GM21825 (cell line): ENCODE data around the gene AATK.

Source experiments
- ATAC-seq: cut with Tn5 transposase; IDR thresholded peaks from one replicate; pipeline ENCODE4 v1.9.1; 2021; ENCODE audit warnings: mild to moderate bottlenecking, moderate library complexity; ENCODE audit not compliant: unreplicated experiment

AATK gene, protein sequence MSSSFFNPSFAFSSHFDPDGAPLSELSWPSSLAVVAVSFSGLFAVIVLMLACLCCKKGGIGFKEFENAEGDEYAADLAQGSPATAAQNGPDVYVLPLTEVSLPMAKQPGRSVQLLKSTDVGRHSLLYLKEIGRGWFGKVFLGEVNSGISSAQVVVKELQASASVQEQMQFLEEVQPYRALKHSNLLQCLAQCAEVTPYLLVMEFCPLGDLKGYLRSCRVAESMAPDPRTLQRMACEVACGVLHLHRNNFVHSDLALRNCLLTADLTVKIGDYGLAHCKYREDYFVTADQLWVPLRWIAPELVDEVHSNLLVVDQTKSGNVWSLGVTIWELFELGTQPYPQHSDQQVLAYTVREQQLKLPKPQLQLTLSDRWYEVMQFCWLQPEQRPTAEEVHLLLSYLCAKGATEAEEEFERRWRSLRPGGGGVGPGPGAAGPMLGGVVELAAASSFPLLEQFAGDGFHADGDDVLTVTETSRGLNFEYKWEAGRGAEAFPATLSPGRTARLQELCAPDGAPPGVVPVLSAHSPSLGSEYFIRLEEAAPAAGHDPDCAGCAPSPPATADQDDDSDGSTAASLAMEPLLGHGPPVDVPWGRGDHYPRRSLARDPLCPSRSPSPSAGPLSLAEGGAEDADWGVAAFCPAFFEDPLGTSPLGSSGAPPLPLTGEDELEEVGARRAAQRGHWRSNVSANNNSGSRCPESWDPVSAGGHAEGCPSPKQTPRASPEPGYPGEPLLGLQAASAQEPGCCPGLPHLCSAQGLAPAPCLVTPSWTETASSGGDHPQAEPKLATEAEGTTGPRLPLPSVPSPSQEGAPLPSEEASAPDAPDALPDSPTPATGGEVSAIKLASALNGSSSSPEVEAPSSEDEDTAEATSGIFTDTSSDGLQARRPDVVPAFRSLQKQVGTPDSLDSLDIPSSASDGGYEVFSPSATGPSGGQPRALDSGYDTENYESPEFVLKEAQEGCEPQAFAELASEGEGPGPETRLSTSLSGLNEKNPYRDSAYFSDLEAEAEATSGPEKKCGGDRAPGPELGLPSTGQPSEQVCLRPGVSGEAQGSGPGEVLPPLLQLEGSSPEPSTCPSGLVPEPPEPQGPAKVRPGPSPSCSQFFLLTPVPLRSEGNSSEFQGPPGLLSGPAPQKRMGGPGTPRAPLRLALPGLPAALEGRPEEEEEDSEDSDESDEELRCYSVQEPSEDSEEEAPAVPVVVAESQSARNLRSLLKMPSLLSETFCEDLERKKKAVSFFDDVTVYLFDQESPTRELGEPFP (N-terminal part only)

DNA sequence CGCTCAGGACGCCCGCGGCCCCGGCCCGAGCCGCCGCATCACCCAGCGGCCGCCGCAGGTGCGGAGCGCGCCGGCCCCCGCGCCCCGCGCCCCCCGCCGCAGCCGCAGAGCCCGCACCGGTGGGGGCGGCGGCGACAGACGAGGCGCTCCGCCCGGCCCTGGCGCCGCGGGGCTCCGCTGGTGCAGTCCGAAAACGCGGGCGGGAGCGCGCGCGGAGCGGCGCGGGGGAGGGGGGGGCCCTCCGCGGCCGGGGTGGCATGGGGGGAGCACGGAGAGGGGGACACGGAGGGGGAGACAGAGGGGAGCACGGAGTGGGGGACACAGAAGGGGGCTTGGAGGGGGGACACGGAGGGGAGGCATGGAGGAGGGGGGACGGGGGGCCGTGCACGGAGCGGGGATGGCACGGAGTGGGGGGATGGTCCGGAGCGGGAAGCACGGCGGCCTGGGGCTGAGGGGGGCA, at the start of gene AATK:
TSS of gene AATK (minus strand) at position 189 of the 460 bp plus-strand sequence. CDS start 229 bp downstream, outside the sequence.
- ATAC-seq: no peak

DNA sequence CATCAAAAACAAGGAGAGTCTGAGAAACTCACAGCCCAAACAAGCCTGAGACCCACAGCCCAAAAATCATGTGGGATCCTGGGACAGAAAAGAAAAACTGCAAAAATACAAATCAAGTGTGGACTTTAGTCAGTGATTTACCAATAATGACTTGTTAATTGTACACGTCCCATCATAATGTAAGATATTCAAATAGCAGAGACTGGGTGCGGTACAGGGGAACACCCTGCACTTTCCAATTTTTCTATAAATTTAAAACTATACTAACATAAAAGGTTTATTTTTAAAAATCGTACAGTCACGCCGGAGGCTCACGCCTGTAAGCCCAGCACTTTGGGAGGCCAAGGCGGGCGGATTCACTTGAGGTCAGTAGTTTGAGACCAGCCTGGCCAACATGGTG, 48.0 kb upstream of the AATK start:
- ATAC-seq: no peak

DNA sequence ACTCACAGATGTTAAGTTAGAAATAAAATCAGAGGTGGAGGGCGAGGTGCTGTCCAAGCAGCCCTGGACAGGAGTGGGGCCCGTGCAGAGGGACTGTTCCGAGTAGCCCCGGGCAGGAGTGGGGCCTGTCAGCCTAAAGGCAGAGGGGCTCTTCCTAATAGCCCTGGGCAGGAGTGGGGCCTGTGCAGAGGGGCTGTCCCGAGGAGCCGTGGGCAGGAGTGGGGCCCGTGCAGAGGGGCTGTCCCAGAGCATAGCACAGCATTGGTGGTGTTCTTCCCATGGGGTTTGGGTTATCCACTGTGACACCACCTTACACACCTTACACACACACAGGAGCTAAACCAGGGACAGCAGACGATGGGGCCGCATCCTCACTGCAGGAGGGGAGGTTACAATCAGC, 46.3 kb upstream of the AATK start:
- no peak for ATAC-seq

DNA sequence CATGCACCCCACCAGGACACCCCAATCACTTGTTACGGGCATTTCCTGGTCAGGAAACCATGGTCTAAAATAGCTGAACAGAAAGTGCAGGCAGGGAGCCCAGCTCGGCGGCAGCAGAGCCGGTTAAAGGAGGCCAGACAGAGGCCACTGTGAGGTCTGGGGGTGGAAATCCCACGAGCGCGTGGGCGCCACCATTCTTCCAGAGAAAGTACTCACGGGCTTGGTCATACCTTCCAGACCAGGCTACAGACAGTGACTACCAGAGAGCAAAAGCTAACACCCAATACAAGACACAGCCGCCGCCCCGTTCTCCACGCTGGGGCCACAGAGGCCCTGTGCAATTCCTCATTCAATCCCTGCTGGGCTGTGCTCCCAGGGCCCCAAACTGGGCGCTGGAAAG, 44.8 kb upstream of the AATK start:
- no peak for ATAC-seq

DNA sequence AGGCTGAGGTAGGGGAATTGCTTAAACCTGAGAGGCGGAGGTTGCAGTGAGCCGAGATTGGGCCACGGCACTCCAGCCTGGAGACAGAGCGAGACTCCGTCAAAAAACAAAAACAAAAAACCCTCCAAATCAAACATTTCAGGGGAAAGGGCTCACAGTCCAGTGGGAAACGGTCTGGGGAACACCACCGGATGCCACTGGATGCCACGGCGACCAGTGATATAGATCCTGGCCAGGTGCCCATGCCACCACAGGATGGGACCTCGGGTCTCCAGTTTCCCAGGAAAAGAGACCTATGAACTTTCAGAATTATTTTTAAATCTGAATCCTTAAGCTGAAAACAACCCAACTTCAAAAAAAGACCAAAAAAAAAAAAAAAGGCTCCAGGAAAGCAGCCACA, 44.4 kb upstream of the AATK start:
- no peak for ATAC-seq

DNA sequence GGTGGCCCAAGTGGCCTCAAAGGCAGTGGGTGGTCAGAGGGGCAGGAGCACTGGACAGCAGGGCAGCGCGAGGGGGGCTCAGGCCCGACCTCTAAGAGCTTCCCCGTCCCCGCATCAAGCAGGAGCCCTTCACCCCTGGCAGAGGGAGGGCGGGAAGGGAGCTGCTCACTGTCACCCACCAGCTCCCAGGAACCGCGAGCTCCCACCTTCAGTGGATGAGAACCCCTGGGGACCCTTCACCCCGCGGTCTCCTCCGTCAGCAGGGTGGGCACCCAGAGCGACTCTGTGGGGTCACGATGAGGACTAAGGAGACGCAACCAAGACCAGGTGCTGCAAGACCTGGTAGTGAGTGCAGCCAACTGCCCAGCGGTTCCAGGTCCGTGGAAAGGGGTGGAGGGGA, 43.1 kb upstream of the AATK start:
- no peak for ATAC-seq

DNA sequence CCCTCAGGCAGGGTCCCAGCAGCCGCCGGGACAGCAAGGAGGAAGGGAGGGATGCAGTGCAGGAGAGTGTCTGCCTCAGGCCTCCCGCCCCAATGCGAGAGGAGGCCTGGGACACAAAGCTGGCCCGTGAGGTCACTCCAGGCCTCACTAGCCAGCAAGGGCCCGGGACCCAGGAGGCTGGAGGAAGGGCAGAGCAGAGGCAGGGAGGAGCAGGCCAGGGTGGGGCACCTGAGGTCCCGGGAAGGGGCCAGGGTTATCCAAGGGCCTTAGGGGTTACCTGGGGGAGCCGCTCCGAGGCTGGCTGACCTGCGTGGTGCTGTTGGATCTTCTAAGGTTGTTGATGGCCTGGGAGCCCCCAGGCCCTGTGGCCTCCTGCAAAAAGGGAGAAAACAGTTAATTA, 42.6 kb upstream of the AATK start:
- no peak for ATAC-seq

DNA sequence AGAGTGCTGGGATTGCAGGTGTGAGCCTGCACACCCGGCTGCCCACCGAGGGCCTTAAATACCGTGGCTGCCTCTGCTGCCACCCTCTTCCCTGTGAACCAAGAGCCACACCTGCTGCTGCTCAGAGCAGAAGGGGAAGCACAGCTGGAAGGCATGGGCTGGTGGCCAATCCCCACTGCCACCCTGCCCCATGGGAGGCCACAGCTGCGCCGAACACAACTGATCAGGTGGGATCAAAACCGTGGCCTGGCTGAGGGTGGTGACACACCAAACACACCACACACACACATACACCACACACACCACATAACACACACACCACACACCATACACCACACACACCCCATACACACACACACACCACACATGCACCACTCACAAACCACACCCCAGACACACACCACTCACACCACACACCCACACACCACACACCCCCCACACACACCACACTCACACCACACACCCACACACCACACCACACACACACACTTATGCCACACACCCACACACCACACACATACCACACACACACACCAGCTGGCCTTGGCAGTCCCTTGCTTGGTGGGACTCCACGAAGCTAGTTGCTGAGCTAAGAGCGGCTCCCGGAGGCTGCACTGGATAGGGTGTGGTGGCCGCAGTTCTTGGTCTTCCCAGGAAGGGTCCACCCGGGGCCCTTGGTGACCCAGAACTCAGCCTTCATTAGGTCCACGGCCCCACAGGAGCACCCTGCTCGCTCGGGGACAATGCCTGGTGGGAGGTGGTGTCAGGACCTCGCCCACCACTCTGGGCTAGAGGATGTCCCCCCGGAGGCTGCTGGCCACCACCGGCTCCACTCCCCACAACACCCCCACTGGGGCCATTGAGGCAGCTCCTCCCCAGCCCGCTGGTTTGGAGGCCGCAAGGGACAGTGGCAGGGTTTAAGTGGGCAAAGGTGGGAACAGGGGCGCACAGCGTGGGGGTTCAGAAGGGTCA, 41.9 kb upstream of the AATK start:
- ATAC-seq: no peak

DNA sequence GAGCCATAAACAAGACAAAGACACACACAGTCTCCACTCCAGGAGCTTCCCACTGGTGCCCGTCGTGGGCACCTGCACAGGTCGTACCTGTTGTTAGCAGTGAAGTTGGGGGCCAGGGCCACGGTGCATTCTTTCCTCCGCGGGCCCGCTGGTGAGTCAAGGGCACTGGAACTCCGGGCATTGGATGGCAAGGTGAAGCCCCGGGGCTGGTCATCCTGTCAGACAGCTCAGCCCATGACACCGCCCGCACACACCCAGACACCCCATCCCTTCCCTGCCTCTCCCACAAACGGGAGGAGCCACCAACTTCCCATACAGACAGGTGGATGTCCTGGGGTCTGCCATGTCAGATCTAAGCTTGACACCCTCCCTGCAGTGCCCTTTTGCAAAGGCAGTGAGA, 40.6 kb upstream of the AATK start:
- ATAC-seq: no peak

DNA sequence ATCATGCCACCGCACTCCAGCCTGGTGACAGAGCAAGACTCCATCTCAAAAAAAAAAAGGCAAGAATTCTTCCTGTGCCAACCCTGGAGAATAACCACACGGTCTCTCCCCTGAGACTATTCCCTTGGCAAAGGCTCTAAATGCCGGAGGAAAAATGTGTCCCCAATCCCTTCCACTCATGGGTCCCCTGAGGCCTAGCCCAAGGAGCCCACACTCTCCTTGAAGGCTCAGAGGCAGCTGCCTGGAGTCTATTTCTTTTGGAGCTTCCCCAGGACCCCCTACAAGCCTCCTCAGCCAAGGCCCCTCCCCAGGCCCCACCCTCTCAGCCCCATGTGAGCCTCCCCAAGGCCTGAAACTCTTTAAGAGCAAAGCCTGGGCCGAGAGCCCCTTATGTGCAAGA, 40.1 kb upstream of the AATK start:
- ATAC-seq: no peak

DNA sequence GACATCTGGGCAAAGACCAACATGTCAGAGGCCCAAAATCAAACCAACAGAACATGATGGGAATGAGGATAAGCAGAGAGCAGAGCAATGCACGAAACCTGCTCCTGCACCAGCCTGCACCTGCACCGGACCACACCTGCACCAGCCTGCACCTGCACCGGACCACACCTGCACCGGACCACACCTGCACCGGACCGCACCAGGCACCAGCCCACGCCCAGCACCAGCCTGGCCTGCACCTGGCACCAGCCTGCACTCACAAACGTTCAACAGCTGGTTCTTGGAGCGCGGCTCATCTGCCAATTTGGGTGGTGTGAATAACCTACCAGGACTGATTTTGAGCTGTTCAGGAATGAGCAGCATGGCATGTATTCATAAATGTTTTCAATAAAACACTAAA, 38.6 kb upstream of the AATK start:
- no peak for ATAC-seq

DNA sequence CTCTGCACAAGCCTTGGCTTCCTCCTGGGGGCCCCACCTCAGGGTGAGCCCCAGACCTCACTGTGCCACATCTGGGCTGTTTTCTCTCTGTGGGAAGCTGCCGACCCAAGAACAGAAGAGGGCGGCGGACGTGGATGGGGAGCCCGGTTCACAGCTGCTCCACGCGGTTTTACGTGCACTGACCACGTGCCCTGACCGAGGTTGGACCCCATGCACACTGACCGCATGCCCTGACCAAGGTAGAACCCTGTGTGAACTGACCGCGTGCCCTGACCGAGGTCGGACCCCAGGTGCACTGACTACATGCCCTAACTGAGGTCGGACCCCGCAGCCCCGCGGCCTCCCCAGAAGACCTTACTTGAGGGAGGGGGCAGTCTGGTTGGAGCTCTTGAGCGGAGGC, 37.1 kb upstream of the AATK start:
- ATAC-seq: no peak

DNA sequence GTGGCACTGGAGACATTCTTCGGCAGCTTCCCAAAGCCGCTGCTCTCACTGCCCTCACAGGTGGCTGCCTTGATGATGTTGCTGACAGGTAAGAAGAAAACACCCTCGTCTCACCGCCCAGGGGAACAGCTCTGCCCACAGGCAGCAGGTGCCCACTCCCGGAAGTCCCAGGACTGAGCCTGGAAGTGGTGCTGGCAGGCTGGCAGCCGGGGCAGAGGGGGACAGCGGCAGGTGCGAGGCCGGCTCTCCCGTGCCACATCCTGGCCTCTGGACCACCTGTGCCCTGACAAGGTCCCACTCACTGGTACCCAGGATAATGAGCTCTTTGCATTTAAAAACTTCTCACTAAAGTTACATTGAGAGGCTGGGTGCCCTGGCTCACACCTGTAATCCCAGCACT, 36.3 kb upstream of the AATK start:
- ATAC-seq: no peak

DNA sequence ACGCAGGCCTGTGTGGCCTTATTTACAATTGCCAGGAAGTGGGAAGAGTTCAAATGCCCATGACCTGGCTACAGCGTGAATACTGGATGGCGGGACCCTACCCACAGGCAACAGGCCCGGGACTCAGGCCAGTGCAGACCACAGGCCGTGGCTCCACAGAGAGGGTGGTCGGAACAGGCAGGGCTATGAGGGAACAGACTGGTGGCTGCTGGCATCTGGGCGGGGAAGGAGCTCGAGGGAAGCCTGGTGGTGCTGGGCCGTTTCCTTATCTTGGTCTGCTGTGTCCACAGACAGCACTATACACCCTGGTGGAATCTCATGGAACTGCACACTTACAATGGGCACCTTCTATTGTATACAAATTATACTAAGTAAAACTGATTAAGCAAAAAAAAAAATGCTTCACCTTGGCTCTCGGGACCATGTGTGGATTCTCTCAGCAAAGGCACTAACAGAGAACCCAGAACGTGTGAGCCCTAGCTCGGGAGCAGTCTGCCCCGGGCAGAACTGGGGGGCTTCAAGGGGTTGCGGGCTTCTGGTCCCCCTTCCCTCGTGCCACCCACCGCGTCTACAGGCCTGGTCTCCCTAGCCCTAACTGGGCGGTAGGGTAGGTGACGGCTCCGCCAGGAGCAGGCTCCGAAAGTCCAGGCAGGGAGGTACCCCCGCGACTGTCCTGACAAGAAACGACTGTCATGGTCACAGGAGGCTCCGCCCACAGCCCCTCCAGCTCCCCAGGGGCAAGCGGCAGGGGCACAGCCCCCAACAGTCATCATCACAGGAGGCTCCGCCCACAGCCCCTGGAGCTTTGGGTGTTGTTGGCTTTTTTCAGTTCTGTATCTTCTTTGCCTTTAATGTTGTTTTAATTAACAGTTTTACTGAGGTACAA, 34.9 kb upstream of the AATK start:
- no peak for ATAC-seq

DNA sequence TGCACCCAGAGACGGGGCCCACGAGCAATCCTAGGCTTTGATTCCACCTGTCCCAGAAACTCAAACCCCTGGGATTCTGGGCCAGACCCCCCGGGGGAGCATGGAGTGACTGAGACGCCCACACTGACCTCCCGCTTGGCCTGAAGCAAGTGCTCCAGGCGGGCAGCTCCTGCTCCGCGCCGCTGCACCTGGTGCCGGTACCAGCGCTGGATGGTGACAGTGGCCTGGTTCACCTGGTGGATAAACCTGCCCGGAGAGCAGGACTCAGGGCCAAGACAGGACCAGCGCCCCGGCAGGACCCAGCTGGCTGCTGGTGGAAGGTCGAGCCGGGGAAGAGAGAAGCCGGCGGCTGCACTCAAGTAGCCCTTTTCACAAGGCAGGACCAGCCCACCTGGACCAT, 34.2 kb upstream of the AATK start:
- no peak for ATAC-seq

DNA sequence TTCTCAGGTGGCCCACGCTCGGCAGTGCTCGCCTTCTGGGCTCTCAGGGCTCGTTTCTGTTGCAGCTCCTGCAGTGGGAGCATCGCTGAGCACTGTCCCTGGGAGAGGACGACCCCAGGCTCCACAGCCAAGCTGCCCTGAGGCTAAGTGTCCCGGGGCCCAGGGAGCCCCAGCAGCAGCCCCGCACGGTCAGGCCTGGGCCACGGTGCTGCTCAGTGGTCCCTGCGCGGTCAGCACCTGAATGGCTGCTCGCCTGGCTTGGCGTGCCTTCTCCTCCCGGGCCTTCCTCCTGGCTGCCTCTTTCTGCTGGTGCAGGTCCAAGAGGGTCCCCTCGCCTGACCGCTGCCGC, 33.4 kb upstream of the AATK start:
- ATAC-seq: no peak

DNA sequence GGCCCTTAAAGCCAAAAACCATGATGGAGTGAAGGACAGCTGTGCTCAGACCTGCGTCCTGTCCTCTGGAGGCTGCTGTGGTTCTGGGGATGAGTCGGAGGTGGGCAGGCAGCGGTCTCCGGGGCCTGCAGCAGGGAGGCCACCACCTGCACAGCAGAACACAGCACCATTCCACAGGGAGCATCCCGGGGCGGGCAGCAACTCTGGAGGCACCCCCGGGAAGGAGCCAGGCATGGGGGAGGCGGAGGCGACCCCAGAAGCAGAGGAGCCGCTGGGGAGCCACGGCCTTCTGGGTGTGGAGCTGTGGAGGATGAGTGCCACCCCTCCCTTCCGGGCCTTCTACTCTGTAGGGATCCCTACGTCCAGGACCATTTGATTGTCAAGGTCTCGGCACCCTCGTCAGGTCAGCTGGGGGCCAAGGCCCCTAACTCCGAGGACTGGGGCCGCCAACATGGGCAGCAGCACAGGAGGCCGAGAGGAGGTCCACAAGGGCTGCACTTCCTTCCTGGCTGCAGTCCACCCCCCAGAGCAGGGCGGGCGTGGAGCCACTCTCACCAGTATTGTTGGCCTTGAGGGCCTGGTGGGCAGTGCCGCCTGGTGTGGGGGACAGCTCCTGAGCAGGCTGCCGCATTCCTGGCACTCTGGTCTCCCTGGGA, 32.9 kb upstream of the AATK start:
- no peak for ATAC-seq

DNA sequence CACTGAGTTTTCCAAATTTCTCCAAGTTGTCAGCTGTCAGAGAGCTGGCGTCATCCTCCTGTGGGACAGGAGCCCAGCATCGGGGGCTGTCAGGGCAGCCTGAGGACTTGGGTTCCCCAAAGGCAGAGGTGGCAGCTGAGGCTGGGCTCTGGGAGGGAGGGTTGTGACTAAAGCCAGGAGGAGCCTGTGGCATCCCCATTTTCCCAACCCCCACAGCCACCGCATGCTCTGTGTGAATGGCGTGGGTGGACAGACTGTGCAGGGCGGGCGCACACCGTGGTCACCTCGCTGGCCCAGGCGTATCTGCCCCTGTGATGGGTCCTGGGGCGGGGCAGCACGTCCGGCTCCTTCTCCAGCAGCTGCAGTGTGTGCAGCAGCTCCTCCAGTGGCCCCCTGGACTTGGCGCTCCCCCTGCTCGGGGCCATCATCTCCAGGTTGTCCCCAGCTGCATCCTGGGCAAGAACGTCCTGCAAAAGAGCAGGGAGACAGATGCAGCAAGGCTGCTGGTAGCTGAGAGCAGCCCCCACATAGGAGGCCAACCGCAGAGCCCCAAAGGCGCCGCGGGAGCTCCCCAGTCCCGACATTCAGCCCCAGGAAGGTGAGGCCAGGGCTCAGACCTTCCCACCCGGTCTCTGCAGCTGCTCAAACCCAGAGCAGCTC, 31.9 kb upstream of the AATK start:
- ATAC-seq: no peak
